Upper lobe of left lung (tissue), 6 donors: Measurements from ENCODE around the gene MBOAT7. TPM values are rescaled to one million over a fixed set of nuclear protein-coding genes. Genes with fewer than 3 reads are reported as not detected.
"Not testable (repeated sequence)": the region's sequence is repeated elsewhere in the genome, so short reads cannot be mapped to it uniquely, and the experiment has no call there.

Experiments
- ATAC-seq, 2 donors: fragments of 200-7000 bp; cut with Tn5 transposase; one replicate each; pipeline ENCODE4 v1.9.1; 2022; ENCODE audit warnings: mild to moderate bottlenecking in 2 of 2, moderate library complexity in 2 of 2; ENCODE audit not compliant: low FRiP score in 2 of 2
- DNase-seq, 2 donors: peaks; one replicate each; pipeline ENCODE4 v3.0.0-alpha.2; 2019 to 2020
- H3K27ac ChIP-seq, 4 donors: fragments of 200-600 bp; sonication (generic); one replicate each; pipeline ENCODE4 v1.5.1; 2016 to 2019
- H3K27me3 ChIP-seq, 4 donors: fragments of 200-600 bp; sonication (generic); one replicate each; pipeline ENCODE4 v1.5.1; 2017 to 2019
- H3K36me3 ChIP-seq, 4 donors: fragments of 200-600 bp; sonication (generic); one replicate each; pipeline ENCODE4 v1.5.1; 2016 to 2019
- H3K4me1 ChIP-seq, 4 donors: fragments of 200-600 bp; sonication (generic); one replicate each; pipeline ENCODE4 v1.5.1; 2018 to 2019
- H3K4me3 ChIP-seq, 4 donors: fragments of 200-600 bp; sonication (generic); one replicate each; pipeline ENCODE4 v1.5.1; 2017 to 2019; ENCODE audit warnings: mild to moderate bottlenecking in 2 of 4, moderate library complexity in 1 of 4
- H3K9me3 ChIP-seq, 4 donors: fragments of 200-600 bp; sonication (generic); one replicate each; pipeline ENCODE4 v1.5.1; 2018 to 2019
- EP300 ChIP-seq, 4 donors: sonication (generic); formaldehyde crosslinking; IDR thresholded peaks; one replicate each; pipeline ENCODE4 v1.5.1; 2017; ENCODE audit warnings: antibody characterized with exemption in 4 of 4, control low read depth in 2 of 4
- POLR2A ChIP-seq, 4 donors: fragments of 450-650 bp; IDR thresholded peaks; one replicate each; pipeline ENCODE4 v1.5.1; 2016 to 2017; ENCODE audit warnings: antibody characterized with exemption in 4 of 4, mild to moderate bottlenecking in 2 of 4
- POLR2AphosphoS5 ChIP-seq, 2 donors: sonication (generic); formaldehyde crosslinking; IDR thresholded peaks; one replicate each; pipeline ENCODE4 v1.5.1; 2017; ENCODE audit warnings: antibody characterized with exemption in 2 of 2
- WGBS, 2 donors: methylation state at CpG; one replicate each; pipeline ENCODE4 v1.1.5; 2017 to 2018; 5-methylcytosine and 5-hydroxymethylcytosine counted together
- total RNA-seq, 6 donors: library from RNA; depleted of rRNA in 4 of 6; stranded (reverse); fragments of >200 nt in 4 of 6; gene quantifications; one replicate each; pipeline versions ENCODE4 v1.1.0 to v1.2.1, GENCODE V29; 2016 to 2021
- TF ChIP-seq, protein P1 (sequence below), 6 experiments: fragments of 450-650 bp in 4 of 6; fragments of 200-600 bp in 2 of 6; sonication (generic) in 2 of 6; IDR thresholded peaks; one replicate each; pipeline ENCODE4 v1.5.1; 2016 to 2019; ENCODE audit warnings: antibody characterized with exemption in 6 of 6
- donor health status: DM: no; HTN: no; CAD: no; lungs with moderate emphysema.
- donor health status: DM: no; HTN: yes; CAD: no; lungs with severe emphysema.

MBOAT7 gene
- total RNA-seq, 6 donors from 2014 or later: 43.7 to 121 (median 75.4) TPM

DNA sequence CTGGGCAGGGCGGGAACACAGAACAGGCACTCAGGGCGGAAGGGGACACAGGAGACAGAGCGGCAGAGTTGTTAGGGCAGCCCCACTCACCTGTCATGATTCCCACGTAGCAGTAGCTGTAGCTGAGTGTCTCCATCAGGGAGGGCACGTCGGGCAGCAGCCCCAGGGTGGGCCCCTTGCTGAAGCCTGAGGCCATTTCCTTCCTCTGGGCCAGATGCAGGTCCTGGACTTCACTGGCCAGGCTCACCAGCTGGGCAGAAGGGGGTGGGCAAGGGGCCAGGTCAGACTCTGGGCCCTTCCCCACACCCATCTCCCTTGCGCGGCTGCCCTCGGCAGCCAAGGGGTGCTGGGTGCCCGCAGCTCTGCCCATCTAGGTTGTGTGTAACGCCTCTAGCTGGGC lies 5.9 kb downstream of the MBOAT7 start:
- Histone ChIP-seq H3K36me3 (peaks cover 0 to 45% (median 23%) of the 10 kb centered on the region in 4 donors), H3K27me3 (no peaks in the 10 kb centered on the region), H3K4me3 (no peak overlapping the region), H3K9me3 (no peaks in the 10 kb centered on the region), H3K27ac (no peak overlapping the region), H3K4me1 (peaks cover 5 to 8% (median 5%) of the 10 kb centered on the region in 4 donors)
- 91 to 94% methylated on average over 6 to 11 of the region's 11 CpGs for WGBS, 2 donors
- TF ChIP-seq POLR2A (IDR thresholded peaks at IDR 0.05): no peak
- TF ChIP-seq, protein P1, sequence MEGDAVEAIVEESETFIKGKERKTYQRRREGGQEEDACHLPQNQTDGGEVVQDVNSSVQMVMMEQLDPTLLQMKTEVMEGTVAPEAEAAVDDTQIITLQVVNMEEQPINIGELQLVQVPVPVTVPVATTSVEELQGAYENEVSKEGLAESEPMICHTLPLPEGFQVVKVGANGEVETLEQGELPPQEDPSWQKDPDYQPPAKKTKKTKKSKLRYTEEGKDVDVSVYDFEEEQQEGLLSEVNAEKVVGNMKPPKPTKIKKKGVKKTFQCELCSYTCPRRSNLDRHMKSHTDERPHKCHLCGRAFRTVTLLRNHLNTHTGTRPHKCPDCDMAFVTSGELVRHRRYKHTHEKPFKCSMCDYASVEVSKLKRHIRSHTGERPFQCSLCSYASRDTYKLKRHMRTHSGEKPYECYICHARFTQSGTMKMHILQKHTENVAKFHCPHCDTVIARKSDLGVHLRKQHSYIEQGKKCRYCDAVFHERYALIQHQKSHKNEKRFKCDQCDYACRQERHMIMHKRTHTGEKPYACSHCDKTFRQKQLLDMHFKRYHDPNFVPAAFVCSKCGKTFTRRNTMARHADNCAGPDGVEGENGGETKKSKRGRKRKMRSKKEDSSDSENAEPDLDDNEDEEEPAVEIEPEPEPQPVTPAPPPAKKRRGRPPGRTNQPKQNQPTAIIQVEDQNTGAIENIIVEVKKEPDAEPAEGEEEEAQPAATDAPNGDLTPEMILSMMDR (IDR thresholded peaks at IDR 0.05): no peak
- no peak for TF ChIP-seq POLR2AphosphoS5 (IDR thresholded peaks at IDR 0.05)
- TF ChIP-seq EP300 (IDR thresholded peaks at IDR 0.05): no peak
- DNase-seq: no peak
- ATAC-seq: no peak

GRCh38 chr19:54181894-54182293 lies 7.5 kb downstream of the MBOAT7 start:
- H3K36me3 ChIP-seq: peaks cover 0 to 43% (median 24%) of the 10 kb centered on the region in 4 donors
- WGBS, 2 donors: 89% methylated on average over 3 of the region's 3 CpGs
- not testable (repeated sequence) for DNase-seq, H3K4me3 ChIP-seq, H3K4me1 ChIP-seq, H3K9me3 ChIP-seq, H3K27me3 ChIP-seq, ATAC-seq, H3K27ac ChIP-seq

- DNase-seq (peak in 1 of 2 donors; percentile 81), ATAC-seq (no peak)
- no peaks in the 10 kb centered on the region for H3K27me3 ChIP-seq
- H3K9me3 ChIP-seq: no peaks in the 10 kb centered on the region
- no peak overlapping the region for H3K27ac ChIP-seq
- no peak overlapping the region for H3K4me3 ChIP-seq
- H3K36me3 ChIP-seq: peaks cover 0 to 46% (median 23%) of the 10 kb centered on the region in 4 donors
- TF ChIP-seq POLR2AphosphoS5 (IDR thresholded peaks at IDR 0.05) (no peak), EP300 (IDR thresholded peaks at IDR 0.05) (no peak), POLR2A (IDR thresholded peaks at IDR 0.05) (no peak)
- TF ChIP-seq, protein P1 (IDR thresholded peaks at IDR 0.05): no peak
- 97 to 98% methylated on average over 34 to 37 of the region's 37 CpGs for WGBS, 2 donors
- H3K4me1 ChIP-seq: no peaks in the 10 kb centered on the region
These were observed 8.7 kb downstream of the MBOAT7 start for GRCh38 chr19:54180691-54181091.

DNA sequence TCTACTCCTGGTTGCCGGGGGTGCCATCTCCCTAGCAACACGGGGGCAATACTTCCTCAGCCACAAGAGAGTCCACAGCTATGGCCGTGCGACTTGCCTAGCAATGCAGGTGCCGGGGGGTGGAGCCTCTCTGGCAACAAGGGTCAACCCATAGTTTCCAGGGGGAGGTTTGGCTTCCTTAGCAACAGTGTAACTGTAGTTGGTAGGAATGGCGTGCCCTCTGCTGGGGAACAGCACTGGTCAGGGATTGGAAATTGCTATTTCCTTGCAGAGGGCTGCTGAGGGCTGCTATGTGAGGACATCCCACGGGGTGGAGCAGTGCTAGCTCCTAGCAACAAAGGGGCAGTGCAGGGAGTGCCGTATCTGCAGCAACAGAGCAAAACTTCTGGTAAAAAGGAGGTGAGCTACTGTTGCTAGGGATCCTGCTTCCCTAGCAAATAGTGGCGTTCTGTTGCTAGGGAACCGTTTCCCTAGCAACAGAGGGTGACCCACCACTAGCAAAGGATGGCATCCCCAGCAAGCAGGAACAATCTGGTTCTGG lies 9.4 kb downstream of the MBOAT7 start:
- WGBS, 2 donors: 76% methylated on average over 9 of the region's 10 CpGs; no CpG with 5 or more reads in 1 of the 2 donors
- DNase-seq: no peak
- H3K4me3 ChIP-seq: no peak overlapping the region
- H3K4me1 ChIP-seq: no peaks in the 10 kb centered on the region
- TF ChIP-seq EP300 (IDR thresholded peaks at IDR 0.05): no peak
- TF ChIP-seq, protein P1 (IDR thresholded peaks at IDR 0.05): peak in 1 of 6 experiments; percentile 8
- peaks cover 0 to 46% (median 23%) of the 10 kb centered on the region in 4 donors for H3K36me3 ChIP-seq
- ATAC-seq: peak; percentile 11 to 44
- H3K27ac ChIP-seq: no peak overlapping the region
- no peaks in the 10 kb centered on the region for H3K27me3 ChIP-seq
- H3K9me3 ChIP-seq: no peaks in the 10 kb centered on the region

GRCh38 chr19:54179262-54179852 lies 10.0 kb downstream of the MBOAT7 start:
- DNase-seq (no peak), ATAC-seq (no peak)
- Histone ChIP-seq H3K36me3 (peaks cover 0 to 46% (median 23%) of the 10 kb centered on the region in 4 donors), H3K27ac (no peak overlapping the region), H3K27me3 (no peaks in the 10 kb centered on the region), H3K4me1 (no peaks in the 10 kb centered on the region), H3K9me3 (no peaks in the 10 kb centered on the region), H3K4me3 (no peak overlapping the region)
- TF ChIP-seq, protein P1 (IDR thresholded peaks at IDR 0.05): no peak
- TF ChIP-seq EP300 (IDR thresholded peaks at IDR 0.05) (no peak), POLR2AphosphoS5 (IDR thresholded peaks at IDR 0.05) (no peak), POLR2A (IDR thresholded peaks at IDR 0.05) (no peak)
- 88 to 91% methylated on average over 7 to 10 of the region's 10 CpGs for WGBS, 2 donors
